D721Med (cell line): ENCODE measurements around the gene RGS6.

ENCODE experiments used
- DNase-seq: peaks from one replicate; pipeline ENCODE4 v3.0.0; 2011; ENCODE audit warnings: low spot score; ENCODE audit not compliant: insufficient read length
- FAIRE-seq: peaks from 2 replicates; lab custom pipeline; 2011; peaks lifted over from hg19 to GRCh38; lab: Jason Lieb, UNC
- TF ChIP-seq, protein P1 (sequence below): IDR thresholded peaks from 2 replicates; pipeline ENCODE4 v1.5.1; 2012; ENCODE audit warnings: mild to moderate bottlenecking, control low read depth; ENCODE audit not compliant: insufficient read depth; ENCODE audit errors: missing control alignments

The RGS6 gene

DNA sequence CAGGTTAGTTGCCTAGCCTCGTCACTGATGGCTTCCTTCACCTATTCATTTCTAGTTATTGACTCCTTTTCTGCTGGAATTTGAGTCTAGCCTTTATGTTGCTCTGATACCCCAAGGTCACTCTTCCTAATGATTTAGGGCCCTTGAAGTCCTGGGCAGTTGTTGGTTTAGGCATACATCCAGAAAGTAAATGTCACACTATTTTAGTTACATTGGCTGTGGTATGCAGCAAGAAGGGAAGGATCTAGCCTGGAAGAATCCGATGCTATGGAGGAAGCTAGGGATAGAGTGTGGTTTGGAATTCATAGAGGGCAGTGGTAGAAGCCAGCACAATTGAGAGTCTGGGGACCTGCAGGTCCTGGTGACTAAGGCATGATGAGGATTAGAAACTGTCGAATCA is 38.0 kb downstream of the RGS6 start:
- DNase-seq (no peak), FAIRE-seq (no peak)
- TF ChIP-seq, protein P1, sequence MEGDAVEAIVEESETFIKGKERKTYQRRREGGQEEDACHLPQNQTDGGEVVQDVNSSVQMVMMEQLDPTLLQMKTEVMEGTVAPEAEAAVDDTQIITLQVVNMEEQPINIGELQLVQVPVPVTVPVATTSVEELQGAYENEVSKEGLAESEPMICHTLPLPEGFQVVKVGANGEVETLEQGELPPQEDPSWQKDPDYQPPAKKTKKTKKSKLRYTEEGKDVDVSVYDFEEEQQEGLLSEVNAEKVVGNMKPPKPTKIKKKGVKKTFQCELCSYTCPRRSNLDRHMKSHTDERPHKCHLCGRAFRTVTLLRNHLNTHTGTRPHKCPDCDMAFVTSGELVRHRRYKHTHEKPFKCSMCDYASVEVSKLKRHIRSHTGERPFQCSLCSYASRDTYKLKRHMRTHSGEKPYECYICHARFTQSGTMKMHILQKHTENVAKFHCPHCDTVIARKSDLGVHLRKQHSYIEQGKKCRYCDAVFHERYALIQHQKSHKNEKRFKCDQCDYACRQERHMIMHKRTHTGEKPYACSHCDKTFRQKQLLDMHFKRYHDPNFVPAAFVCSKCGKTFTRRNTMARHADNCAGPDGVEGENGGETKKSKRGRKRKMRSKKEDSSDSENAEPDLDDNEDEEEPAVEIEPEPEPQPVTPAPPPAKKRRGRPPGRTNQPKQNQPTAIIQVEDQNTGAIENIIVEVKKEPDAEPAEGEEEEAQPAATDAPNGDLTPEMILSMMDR, result no peak

DNA sequence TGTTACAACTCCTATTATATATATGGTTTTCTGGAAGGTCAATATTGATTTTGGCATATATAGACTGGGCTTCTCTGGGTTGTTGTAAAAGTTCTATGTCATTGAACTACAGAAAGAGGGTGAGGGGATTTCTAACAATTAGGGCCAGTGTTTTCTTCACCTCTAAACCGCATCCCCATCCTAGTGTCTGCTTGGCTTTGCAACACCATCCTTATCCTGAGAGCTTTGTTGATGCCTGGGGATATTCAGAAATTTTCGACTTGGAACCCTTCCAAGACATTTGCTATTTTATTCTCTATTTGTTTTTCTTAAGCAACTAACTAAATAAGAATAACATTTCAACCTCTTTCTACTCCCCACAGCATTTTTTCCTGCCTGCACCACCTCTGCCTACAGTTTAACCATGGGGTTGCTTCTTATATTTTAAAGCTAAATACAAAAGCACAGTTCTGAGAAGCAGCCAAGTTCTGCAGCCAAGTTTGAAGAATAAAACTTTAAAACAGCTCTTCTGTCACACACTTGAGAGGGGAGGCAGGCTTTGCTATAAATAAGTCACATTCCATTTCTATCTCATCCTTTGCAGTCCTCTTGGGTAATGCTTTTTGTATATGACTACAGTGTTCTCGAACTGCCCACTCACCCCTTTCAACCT is 53.4 kb downstream of the RGS6 start:
- DNase-seq, result no peak
- FAIRE-seq, result no peak
- TF ChIP-seq, protein P1, result no peak

DNA sequence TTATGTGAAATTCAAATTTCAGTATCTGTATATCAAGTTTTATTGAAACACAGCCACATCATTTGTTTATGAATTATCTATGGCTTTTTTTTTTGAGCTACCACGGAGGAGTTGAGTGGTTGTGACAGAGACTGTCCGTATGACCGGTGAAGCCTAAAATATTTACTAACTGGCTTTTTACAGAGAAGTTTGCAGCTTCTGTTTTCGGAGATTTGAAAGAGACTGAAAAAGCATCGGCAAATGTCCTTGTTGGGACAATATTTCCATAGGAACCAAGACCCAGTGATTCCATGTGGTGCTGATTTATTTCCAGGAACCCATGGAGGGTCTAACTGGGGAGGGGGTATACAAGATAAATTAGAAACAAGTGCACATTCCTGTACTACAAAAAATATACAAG is 56.2 kb downstream of the RGS6 start:
- FAIRE-seq (no peak), DNase-seq (no peak)
- TF ChIP-seq, protein P1, result no peak

DNA sequence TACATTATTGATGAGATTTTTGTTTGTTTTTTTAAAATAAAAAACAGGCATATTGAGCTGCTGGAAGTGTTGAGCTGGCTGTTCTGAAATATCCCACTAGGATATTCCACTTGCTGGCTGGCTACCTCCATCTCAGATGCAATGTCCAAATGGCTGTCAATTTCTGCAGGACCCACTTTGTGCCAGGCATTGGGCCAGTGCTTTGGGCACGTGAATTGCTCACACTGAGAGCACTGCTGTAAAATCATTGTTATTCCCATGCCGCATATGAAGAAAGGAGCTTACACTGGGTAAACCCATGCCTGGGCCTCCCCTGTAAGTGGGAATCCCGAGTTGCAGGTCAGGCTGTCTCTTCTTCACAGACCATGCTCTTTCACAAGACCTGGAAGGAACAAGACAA is 56.7 kb downstream of the RGS6 start:
- no peak for DNase-seq
- TF ChIP-seq, protein P1, result no peak
- no peak for FAIRE-seq

DNA sequence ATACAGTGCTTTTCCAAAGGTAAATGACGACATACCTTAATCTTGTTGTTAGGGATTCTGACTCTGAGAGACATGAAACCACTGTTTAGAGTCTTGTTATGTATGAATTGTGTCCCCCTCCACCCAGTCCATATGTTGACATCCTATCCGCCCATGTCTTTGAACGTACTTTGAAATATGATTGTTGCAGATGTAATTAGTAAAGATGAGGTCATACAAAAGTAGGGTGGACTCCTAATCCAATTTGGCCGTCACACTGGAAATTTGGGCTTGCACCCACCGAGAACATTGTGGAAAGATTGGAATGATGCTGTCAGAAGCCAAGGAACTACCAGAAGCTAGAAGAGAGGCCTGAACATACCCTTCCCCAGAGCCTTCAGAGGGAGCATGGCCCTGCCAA is 62.2 kb downstream of the RGS6 start:
- TF ChIP-seq, protein P1, result no peak
- no peak for DNase-seq
- no peak for FAIRE-seq

DNA sequence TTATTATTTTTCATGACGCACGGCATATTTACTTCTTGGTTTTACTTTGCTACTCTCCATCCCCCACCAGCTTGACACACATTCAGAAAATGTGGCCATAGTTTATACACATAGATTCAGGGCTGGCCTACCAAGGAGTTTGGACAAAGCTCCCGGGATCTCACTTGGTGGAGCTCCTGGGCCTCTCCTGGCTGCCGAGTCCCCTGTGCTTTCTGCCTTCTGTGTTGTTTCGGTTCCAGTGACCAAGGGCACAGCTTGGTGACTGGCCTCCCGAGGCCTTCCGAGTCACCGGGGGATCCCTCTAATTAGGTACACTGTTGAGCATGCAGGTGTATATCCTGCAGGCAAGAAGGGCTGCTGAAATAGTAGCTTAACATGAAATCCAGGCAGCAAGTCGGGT is 63.5 kb downstream of the RGS6 start:
- no peak for FAIRE-seq
- TF ChIP-seq, protein P1, result no peak
- no peak for DNase-seq

DNA sequence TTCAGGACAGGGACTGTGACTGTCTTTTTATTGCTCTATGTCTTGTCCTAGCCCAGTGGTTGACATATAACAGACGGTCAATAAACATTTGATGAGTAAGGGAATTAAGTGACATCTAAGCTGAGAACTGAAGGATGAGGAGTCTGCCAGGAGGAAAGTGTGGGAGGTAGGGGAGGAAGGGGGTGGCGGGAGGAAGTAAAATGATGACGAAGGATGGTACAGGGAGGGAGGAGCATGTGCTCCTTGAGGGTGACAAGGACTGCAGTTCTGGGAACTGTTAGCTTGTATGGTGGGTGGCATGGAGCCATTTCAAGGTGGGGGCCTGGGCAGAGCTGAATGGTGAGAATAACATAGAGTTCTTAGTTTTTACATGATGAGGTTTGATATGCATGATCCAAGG is 64.4 kb downstream of the RGS6 start:
- DNase-seq (no peak), FAIRE-seq (no peak)
- TF ChIP-seq, protein P1, result no peak
